Measurements from ENCODE around the gene STAMBP.
A peak's percentile ranks its signal among the peaks of the same experiment; 100 is the strongest.
"Not testable (repeated sequence)": the region's sequence is repeated elsewhere in the genome, so short reads cannot be mapped to it uniquely, and the experiment has no call there.

Gene STAMBP

DNA sequence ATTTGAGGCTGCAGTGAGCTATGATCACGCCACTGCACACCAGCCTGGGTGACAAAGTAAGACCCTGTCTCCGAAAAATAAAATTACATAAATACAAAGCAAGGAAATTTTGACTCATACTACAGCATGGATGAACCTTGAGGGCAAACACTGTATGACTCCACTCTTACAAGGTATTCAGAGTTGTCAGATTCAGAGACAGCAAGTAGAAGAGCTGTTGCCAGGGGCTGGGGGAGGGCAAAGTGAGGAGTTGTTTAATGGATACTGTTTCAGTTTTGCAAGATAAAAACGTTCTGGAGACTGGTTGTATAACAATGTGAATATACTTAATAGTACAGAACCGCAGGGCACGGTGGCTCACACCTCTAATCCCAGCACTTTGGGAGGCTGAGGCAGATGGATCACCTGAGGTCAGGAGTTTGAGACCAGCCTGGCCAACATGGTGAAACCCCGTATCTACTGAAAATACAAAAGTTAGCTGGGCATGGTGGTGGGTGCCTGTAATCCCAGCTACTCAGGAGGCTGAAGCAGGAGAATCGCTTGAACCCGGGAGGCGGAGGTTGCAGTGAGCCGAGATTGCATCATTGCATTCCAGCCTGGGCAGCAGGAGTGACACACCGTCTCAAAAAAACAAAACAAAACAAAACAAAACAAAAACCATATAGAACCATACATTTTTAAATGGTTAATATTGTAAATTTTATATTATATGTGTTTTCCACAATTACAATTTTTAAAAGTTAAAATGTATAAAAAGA is 59.0 kb downstream of the STAMBP start:
- DNase-seq (ENCODE audit: low read depth), result not testable (repeated sequence)

DNA sequence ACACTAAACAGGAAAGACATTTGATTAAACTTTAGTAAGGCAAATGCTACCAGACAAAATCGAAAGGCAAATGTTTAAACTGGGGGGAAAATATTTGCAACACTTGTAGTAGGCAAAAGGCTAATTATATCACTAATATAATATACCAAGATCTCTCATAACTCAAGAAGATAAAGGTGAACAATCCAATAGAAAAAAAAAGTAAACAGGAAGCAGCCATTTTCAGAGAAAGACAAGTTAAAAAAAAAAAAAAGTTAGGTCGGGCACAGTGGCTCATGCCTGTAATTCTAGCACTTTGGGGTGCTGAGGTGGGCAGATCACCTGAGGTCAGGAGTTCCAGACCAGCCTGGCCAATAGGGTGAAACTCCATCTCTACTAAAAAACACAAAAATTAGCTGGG is 59.6 kb downstream of the STAMBP start:
- DNase-seq (ENCODE audit: low read depth), result no peak

DNA sequence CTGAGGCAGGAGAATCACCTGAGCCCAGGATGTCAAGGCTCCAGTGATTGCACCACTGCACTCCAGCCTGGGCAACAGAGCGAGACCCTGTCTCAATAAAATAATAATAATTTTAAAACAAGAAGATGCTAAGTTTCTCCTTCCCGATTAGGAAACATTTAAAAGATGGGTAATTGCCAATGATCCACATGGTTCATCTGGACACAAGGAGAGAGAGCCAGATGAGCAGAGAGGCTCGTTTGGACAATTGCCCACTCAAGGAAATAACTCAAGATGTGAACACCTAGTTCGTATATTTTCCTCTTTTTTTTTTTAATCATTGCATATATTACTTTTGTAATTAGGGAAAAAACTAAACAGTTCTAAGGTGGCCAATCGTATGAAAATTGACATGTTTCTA is 60.4 kb downstream of the STAMBP start:
- no peak for DNase-seq (ENCODE audit: low read depth)

DNA sequence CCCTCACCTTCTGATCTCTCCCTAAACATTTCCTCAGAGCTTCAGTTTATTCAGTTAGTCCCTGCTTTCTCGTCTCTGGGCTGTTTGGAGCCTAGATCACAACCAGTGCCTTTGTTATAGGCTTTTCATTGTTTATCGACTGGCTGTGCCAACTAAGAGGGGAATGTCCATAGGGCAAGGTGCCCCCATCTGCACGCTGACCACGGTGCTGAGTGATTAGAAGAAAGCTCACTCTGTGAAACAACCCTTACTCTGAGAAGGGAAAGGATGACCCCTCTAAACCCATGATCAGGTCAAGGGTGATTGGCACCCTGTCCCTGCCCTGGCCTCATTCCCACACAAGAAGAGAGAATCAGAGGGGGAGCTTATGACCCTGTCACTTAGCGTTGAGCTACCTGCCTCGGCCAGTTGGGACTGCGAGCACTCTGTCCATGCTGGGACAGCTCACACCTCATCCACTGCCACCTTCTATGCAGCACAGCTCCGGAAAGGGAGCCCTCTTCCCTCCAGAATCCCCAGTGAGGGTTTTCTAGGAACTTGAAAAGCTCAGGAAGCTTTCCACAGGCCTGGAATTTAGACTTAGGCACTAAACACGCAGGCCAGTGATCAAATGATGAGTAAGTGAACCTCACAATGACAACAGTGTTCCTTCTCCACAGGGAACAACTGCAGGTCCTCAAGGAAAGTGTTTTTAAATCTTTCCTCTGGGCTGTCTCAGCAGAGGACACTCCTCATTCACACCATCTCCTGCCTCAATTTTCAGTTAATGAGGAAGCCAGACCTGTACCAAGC is 61.7 kb downstream of the STAMBP start:
- DNase-seq (ENCODE audit: low read depth), result no peak

DNA sequence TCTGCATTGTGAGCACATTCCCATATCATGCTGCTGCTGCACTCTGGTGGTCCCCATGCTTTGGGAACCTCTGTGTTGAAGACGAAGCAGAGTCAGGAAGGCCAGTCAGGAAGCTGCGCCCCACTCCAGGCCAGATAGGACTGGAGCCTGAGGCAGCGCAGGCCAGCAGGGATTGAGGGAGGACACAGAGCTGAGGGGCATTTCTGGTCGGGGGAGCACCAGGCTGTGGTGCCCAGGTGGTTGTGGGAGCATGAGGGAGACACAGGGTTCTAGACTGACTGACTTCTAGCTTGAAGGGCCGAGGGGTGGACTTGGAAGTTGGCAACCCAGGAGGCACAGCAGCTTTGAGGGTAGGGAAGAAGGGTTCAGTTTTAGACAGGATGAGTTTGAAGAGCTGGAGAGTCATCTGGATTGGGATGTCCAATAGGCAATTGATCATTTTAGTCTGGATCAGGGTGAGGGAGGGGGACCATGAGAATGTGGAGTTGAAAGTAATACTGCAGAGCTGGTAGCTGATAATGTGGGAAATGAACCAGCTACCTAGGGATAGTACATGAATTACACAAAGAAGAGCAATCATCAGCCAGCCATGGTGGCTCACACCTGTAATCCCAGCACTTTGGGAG is 62.6 kb downstream of the STAMBP start:
- no peak for DNase-seq (ENCODE audit: low read depth)

DNA sequence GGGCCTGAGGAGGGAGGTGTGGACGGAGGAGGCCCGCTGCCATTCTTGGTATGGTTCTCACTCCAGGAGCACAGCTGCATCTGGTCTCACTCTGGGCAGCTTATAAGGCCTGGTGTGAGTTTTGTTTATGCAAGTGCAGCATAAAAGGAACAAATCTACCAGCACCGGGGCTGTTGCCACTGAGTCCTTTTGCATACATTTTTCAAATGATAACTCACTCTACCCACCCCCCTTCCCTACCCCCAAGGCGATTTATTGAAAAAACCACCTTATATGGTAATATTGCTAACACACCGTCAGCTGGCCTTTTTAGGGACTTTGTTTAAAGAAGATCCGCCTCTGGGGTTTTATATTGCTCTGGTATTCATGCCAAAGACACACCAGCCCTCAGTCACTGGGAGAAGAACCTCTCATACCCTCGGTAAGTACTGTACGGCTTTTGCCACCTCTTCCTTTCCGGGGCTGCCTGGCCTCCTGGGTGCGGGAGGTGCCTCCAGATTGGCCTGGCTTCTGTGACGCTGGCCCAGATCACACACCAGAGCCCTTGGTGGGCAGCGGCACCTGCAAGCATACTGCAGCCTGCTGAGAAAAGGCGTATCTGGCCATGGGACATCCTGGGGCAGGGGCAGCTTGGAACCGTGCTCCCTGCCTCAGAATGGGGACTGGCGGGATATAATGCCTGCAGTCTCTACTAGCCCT is 64.0 kb downstream of the STAMBP start, which contains the start of gene ACTG2:
Gene ACTG2 (plus strand): TSS at position 378 of the 699 bp plus-strand sequence. CDS start 8,304 bp downstream, outside the sequence.
- DNase-seq (ENCODE audit: low read depth), result no peak

DNA sequence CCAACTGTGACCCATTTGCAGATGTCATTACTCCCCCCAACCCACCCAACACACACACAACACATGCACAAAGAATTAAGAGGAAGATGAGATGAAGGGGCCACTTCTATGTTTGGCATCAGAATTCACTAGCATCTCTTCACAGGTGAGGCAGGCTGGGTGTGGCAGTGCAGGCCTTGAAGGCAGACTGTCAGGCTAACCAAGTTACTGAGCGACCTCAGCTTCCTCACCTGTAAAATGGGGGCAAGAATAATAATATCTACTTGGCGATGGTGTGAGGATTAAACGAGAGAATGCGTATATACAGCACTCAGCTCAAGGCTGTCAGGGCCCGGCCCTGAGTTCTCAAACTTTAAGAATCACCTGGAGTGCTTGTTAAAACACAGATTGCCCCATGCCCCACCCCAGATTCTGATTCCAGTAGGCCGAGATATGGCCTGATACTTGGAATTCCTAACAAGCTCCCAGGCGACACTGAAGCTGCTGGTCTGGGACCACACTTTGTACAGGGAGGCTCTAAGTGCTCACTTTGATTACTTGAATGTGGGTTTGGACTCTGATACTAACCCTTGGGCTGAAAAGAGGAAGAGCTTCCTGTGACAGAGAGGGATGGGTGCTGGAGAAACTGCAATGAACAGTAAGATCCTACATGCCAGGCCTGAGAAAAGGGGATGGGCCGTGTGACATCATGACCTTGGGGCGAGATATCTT is 65.2 kb downstream of the STAMBP start:
- DNase-seq (ENCODE audit: low read depth), result no peak

DNA sequence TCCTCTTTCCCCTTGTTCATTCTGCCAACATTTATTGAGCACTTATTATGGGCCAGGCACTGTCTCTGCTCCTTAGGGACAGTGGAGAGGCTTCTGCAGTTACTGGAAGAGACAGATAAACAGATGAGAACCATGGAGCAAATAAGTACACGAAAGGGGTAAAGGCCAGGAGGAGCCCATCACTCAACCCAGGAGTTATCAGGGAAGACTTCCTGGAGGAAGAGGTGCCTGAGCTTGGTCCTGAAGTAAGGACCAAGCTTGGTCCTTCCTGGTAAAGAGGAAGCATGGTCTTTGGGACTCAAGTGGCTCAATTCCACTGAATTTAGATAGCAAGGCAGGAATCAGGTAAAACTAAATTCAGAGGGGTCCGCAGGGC is 65.7 kb downstream of the STAMBP start:
- DNase-seq (ENCODE audit: low read depth), result no peak

DNA sequence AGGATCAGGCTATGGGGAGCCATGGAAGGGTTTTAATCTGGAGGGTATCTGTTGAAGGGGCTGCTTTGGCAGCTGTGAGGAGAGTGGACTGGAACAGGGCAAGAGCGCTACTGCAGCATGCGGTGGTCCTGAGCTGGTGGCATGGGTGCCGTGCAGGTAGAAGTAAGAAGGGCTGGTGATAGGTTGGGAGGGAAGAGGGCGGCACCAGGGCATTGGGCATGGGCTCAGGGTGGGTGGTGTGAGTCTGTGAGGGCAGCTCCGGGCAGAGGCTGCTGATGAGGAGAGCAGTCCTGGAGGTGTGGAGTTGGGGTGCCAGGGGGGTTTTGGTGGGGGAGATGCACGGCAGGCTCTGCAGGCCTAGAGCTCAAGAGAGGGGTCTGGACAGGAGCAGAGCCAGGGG is 66.1 kb downstream of the STAMBP start:
- no peak for DNase-seq (ENCODE audit: low read depth)

DNA sequence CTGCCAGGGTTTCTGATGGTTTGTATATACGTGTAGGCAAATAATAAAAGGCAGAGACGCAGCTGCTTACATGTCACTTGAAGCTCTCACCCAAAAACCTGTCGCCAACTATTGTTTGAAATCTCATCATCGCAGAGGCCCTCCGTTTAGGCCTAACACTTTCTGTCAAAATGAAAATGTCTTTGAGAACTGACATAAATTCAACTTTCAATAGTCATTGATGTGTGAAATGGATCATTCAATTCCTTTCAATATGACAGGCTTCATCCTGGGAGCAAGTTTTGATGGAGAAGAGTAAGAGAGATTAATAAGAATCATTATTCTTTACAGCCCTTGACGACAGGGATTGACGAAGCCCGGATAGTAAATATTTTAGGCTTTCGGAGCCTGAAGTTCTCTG is 66.7 kb downstream of the STAMBP start:
- DNase-seq (ENCODE audit: low read depth), result no peak

DNA sequence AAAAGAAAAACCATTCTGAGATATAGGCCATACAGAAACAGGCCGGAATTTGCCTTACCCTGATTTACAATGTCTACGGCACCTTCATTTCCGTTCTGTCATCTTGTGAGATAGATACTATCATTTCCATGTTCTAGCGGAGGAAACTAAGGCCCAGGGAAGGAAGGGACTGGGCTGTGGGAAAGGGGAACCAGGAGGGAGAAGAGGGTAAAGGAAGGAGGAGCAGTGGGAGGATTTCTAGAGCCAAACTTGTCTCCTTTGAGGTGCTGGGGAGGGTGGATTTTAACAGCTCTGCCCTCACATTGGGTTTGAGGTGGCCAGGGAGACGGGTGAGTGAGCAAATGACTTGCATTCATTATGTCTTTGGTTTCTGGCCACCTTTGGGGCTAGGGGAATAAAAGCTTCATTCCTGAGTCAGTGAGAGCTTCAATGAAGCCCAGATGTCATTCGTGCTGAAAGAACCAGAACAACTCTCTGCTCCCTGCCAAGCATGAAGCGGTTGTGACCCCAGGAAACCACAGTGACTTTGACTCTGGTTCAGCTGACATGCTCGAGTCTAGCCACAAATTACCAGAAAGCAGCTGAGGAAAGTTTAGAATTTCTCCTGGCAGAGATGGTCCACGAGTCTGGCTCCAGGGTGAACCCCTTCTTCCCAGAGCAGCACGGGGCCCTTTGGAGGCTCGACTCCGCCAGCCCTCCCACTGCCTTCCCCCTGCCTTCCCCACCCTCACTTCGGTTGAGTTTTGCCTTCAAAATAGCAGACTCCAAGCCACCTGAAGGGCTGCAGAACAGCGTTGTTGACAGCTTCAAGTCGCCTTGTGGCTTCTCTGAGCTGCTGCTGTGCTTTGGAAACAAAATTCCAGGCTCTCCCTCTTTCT is 67.8 kb downstream of the STAMBP start:
- peak; percentile 55 for DNase-seq (ENCODE audit: low read depth)

DNA sequence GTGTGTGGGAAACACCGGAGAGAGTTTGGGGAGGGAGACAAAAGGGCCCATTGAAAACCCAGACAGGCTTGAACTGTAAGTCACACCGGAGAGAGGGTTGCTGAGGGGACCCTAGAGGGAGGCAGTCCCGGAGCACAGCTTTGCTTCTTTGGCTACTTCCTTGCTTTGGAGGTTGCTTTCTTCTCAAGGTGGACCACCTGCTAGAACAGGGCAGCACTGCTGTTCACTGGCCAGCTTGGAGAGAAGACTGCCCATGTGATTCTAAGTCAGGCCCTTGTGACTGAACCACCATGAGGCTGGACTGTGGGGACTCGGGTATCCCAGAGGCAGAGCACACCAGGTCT is 68.5 kb downstream of the STAMBP start:
- DNase-seq (ENCODE audit: low read depth), result no peak

DNA sequence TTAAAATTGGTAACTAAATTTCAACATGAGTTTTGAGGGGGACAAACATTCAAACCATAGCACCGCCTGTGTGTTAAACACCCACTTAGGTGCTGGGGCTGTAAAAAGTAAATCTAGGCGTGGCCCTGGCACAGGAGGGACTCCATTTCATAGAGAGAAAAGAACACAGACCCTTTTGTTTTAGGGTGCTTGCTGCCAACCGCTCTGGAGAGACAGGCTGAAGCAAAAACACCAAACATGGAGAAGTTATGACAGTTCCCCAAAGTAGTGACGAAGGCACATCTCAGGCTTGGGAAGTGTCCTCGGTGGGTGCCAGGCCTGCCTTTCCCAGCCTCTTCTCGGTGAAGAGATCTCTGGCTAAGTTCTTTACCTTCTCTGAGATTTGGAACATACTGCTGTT is 69.2 kb downstream of the STAMBP start:
- no peak for DNase-seq (ENCODE audit: low read depth)

DNA sequence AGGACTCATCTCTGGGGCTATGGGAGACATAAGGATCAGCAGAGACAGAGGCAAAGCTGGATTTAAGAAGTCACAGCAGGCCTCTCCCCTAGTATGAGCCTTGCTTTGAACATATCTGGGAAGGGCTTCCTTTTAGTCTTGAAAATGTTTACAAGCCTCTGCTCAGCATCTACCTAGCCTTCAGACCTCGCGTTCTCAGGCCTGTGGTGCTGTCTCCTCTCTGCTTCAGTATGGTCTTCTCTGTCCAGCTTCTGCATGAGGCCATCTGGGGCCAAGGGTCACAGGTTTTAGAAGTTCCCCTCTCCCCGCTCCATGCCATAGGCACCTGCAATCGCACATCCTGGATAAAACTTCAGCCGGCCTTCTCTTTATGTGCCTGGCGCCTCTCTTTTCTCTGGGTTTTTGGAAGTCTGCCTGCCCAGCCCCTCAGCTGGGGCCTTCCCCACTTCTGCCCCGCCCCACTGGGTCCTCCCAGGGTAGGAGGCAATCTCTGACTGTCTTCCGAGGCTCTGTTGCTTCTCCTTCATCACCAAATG is 71.1 kb downstream of the STAMBP start:
- DNase-seq (ENCODE audit: low read depth), result no peak

DNA sequence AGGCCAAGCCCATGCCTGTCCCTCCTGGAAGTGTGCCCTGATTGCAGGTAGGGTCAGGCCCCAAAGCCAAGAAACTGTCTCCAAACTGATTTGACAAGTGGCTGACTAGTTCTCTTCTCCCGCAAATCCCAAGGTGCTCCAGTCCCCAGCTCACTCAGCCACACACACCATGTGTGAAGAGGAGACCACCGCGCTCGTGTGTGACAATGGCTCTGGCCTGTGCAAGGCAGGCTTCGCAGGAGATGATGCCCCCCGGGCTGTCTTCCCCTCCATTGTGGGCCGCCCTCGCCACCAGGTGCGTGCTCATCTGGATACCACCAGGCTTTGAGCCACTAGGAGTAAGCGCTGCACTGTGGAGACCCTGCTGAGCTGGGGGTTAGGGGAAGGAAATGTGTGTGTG is 72.4 kb downstream of the STAMBP start:
- DNase-seq (ENCODE audit: low read depth), result no peak

DNA sequence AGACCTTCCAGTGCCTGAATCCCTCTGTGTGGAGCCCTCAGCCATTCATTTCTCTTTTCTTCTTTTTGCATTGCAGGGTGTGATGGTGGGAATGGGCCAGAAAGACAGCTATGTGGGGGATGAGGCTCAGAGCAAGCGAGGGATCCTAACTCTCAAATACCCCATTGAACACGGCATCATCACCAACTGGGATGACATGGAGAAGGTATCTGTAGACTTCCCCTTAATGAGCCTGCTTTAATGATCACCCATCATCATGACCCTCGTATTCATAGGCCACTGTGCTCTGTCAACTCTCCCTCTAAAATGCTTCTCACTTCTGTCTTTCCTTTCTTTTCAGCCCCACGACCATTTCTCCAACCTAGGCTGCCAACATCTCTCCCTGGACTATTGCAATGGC is 73.5 kb downstream of the STAMBP start:
- no peak for DNase-seq (ENCODE audit: low read depth)

DNA sequence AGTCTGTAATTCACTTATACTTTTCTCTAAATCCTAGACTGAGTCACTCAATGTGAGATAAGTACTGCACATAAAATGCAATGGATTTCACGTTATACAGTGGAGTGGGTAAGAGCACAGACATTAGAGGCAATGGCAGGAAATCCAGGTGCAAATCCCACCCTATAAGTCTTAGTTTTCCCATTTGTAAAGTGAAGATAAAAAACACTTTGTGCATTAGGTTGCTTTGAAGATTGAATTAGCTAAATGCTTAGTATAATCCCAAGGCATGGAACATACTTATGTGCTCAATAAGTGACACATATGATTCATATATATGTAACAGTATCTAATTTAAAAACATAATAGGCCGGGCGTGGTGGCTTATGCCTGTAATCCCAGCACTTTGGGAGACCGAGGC is 74.6 kb downstream of the STAMBP start:
- no peak for DNase-seq (ENCODE audit: low read depth)

DNA sequence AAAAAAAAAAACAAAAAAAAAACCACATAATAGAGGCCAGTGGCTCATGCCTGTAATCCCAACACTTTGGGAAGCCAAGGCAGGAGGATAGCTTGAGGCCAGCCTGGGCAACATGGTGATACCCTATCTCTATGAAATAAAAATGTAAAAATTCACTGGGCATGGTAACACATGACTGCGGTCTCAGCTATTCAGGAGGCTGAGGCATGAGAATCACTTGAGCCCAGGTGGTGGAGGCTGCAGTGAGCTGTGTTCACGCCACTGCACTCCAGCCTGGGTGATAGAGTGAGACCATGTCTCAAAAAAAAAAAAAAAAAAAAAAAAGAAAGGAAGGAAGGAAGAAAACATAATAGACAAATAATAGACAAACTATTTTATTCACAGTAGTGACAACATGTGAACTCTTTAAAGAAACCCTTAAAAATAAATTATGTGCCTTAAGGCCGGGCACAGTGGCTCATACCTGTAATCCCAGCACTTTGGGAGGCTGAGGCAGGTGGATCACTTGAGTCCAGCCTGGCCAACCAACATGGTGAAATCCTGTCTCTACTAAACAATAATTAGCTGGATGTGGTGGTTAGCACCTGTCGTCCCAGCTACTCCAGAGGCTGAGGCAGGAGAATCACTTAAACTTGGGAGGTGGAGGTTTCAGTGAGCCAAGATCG is 75.3 kb downstream of the STAMBP start:
- not testable (repeated sequence) for DNase-seq (ENCODE audit: low read depth)

DNA sequence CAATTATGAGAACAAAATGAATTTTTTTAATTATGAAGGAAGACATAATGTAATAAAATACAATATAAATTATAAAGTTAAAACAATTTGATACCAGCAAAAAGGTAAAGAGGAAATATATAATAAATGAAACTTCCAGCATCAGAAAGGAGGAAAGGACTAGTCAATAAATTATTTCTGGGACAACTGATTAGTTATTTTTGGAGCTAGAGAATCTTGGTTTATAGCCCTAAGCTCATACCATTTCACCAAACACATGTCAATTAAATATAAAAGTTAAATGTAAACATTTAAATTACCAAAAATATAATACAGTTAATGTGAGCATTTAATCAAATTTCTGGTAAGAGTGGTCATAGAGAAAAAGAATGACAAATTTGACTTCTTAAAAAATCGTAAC is 76.2 kb downstream of the STAMBP start:
- DNase-seq (ENCODE audit: low read depth), result no peak
